Mesendoderm (in vitro differentiated cells): ENCODE results near the gene GOT1. TPM values are rescaled to one million over a fixed set of nuclear protein-coding genes. Genes with fewer than 3 reads are reported as not detected.

Experiments
- DNase-seq: peaks from one replicate; pipeline ENCODE4 v3.0.0; 2013
- H2AK5ac ChIP-seq: 2 replicates; pipeline ENCODE4 v1.6.1; 2013; ENCODE audit warnings: low read length, inconsistent platforms
- H2BK120ac ChIP-seq: 2 replicates; pipeline ENCODE4 v1.6.1; 2013; ENCODE audit warnings: low read depth, mild to moderate bottlenecking, low read length, moderate library complexity, mixed read lengths
- H2BK15ac ChIP-seq: replicated peaks from 2 replicates; pipeline ENCODE4 v1.6.1; 2013; ENCODE audit warnings: low read depth, mild to moderate bottlenecking, moderate library complexity
- H2BK5ac ChIP-seq: 2 replicates; pipeline ENCODE4 v1.6.1; 2013; ENCODE audit warnings: low read length, inconsistent platforms
- H3K18ac ChIP-seq: 2 replicates; pipeline ENCODE4 v1.6.1; 2013; ENCODE audit warnings: mild to moderate bottlenecking, low read length, mixed read lengths
- H3K23ac ChIP-seq: one replicate; pipeline ENCODE4 v1.6.1; 2013; ENCODE audit warnings: low read length
- H3K27ac ChIP-seq: 2 replicates; pipeline ENCODE4 v1.5.1; 2013; ENCODE audit warnings: low read depth, mild to moderate bottlenecking, inconsistent platforms, low read length, moderate library complexity
- H3K27me3 ChIP-seq: 2 replicates; pipeline ENCODE4 v1.6.1; 2013; ENCODE audit warnings: low read length, control low read depth, mild to moderate bottlenecking, inconsistent platforms; ENCODE audit not compliant: insufficient read depth, poor library complexity
- H3K36me3 ChIP-seq: 2 replicates; pipeline ENCODE4 v1.6.1; 2013; ENCODE audit warnings: low read length, inconsistent platforms; ENCODE audit not compliant: control insufficient read depth, insufficient read depth
- H3K4ac ChIP-seq: one replicate; pipeline ENCODE4 v1.6.1; 2013; ENCODE audit warnings: low read depth, mild to moderate bottlenecking, low read length, moderate library complexity
- H3K4me1 ChIP-seq: 2 replicates; pipeline ENCODE4 v1.6.1; 2013; ENCODE audit warnings: low read depth, low read length, inconsistent platforms; ENCODE audit not compliant: control insufficient read depth
- H3K4me2 ChIP-seq: 2 replicates; pipeline ENCODE4 v1.6.1; 2013; ENCODE audit warnings: low read length
- H3K4me3 ChIP-seq: 2 replicates; pipeline ENCODE4 v1.5.1; 2013; ENCODE audit warnings: mild to moderate bottlenecking, low read length
- H3K56ac ChIP-seq: one replicate; pipeline ENCODE4 v1.6.1; 2013; ENCODE audit warnings: low read length
- H3K79me1 ChIP-seq: 2 replicates; pipeline ENCODE4 v1.6.1; 2013; ENCODE audit warnings: low read length, inconsistent platforms
- H3K79me2 ChIP-seq: 2 replicates; pipeline ENCODE4 v1.6.1; 2013; ENCODE audit warnings: mild to moderate bottlenecking, low read length; ENCODE audit not compliant: control insufficient read depth, insufficient read depth
- H3K9ac ChIP-seq: 2 replicates; pipeline ENCODE4 v1.6.1; 2013; ENCODE audit warnings: low read length, inconsistent platforms
- H4K5ac ChIP-seq: one replicate; pipeline ENCODE4 v1.6.1; 2013; ENCODE audit warnings: low read length
- H4K8ac ChIP-seq: one replicate; pipeline ENCODE4 v1.6.1; 2013; ENCODE audit warnings: low read depth, mild to moderate bottlenecking, control low read depth, low read length, moderate library complexity
- WGBS: extraction: QIAGEN DNeasy Blood & Tissue Kit; methylation state at CpG from one replicate; pipeline ENCODE4 v1.1.7; 2013; ENCODE audit warnings: low lambda C conversion rate, missing lambda C conversion rate; ENCODE audit not compliant: insufficient coverage; ENCODE audit errors: extremely low coverage; 5-methylcytosine and 5-hydroxymethylcytosine counted together
- polyA plus RNA-seq, 2 experiments: library from polyadenylated mRNA; stranded (reverse); fragments of 200-250 nt; gene quantifications; one replicate each; pipeline ENCODE4 v1.2.3, GENCODE V29; 2013

The GOT1 gene
- polyA plus RNA-seq (2013, experiment 1 of 2), result 39.0 TPM
- 41.3 TPM for polyA plus RNA-seq (2013, experiment 2 of 2)

DNA sequence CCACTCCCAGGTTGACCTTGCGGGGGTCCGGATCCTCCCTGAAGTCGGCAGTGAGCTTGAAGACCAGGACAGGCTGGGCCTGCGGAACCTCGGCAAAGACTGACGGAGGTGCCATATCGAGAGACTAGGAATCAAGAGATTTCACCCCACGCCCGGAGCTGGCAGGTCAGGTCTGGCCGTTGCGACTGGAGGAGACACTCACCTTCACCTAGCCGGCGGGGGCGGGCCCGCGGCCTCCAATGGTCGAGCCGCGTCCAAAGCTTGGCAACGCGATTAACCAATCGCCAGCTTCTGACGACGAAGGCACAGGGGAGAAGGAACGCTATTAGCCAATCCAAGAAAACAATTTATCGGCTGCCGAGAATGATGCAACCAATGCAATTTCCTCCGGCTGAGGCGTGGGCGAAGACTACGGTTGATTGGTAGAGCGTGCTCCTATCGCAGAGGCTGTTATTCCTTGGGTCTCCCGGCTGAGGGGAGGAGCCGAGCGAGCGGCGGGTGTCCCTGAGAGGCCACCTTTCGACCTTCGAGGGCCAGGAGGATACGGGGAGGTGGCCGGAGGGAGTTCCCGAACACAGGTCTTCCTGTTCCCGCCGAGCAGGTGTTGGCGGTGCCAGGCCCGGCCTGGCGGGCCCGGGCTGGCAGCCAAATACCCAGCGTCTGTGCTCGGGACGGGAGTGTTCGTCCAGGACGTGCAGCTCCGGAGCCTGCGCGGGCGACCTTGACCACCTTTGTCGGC lies at the start of gene GOT1:
Gene GOT1 (minus strand): TSS at position 174 of the 739 bp plus-strand sequence. CDS start 59 bp downstream, at position 115.
- Histone ChIP-seq H2AK5ac (no peak within 1 kb of the TSS), H3K23ac (no peak within 1 kb of the TSS), H3K4me1 (peaks cover 4% of the 10 kb centered on the region), H3K4me2 (peak within 1 kb of the TSS; percentile 81), H3K4me3 (peak within 1 kb of the TSS; percentile 85), H4K8ac (no peak within 1 kb of the TSS), H2BK120ac (no peak within 1 kb of the TSS), H3K27me3 (no peaks in the 10 kb centered on the region), H3K56ac (peak within 1 kb of the TSS; percentile 87), H3K18ac (peak within 1 kb of the TSS; percentile 22), H3K4ac (no peak within 1 kb of the TSS), H3K9ac (peak within 1 kb of the TSS; percentile 75), H3K79me1 (peaks cover 10% of the 10 kb centered on the region), H3K27ac (peak within 1 kb of the TSS; percentile 43), H4K5ac (no peak within 1 kb of the TSS), H3K36me3 (no peaks in the 10 kb centered on the region), H2BK5ac (no peak within 1 kb of the TSS), H3K79me2 (peaks cover 14% of the 10 kb centered on the region), H2BK15ac (no peak within 1 kb of the TSS)
- WGBS, result no CpG with 5 or more reads among the region's 59 CpGs
- peak; percentile 100 for DNase-seq

DNA sequence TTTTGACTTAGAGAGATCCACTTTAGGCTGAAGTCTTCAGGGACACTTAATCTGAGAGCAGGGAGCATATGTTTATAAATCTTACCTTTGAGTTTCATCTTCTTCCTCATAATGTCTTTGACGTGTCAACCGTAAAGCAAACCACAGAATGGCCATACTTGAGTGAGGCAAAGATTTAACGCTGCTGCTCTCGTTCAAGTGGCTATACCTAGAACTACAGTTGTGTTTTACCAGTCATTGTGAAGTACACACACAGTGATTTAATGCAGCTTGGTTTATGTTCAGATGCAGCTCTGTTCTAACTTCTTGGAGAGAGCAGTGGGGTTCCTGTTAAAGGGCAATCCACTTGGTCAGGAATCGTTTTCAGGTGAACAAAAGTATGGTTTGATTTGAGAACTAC lies 39.9 kb upstream of the GOT1 start:
- no peak overlapping the region for H3K4me3 ChIP-seq
- DNase-seq, result no peak
- H3K18ac ChIP-seq, result no peak overlapping the region
- H3K4me2 ChIP-seq, result no peak overlapping the region
- H2AK5ac ChIP-seq, result no peak overlapping the region
- no peaks in the 10 kb centered on the region for H3K36me3 ChIP-seq
- no peak overlapping the region for H3K4ac ChIP-seq
- no peak overlapping the region for H4K5ac ChIP-seq
- no peak overlapping the region for H3K9ac ChIP-seq
- no peaks in the 10 kb centered on the region for H3K27me3 ChIP-seq
- H3K23ac ChIP-seq, result no peak overlapping the region
- H2BK5ac ChIP-seq, result no peak overlapping the region
- no peak overlapping the region for H3K27ac ChIP-seq
- H2BK15ac ChIP-seq, result no peak overlapping the region
- H3K79me1 ChIP-seq, result no peaks in the 10 kb centered on the region
- no CpG with 5 or more reads among the region's 5 CpGs for WGBS
- H3K4me1 ChIP-seq, result no peaks in the 10 kb centered on the region
- no peak overlapping the region for H2BK120ac ChIP-seq
- no peaks in the 10 kb centered on the region for H3K79me2 ChIP-seq
- no peak overlapping the region for H4K8ac ChIP-seq
- no peak overlapping the region for H3K56ac ChIP-seq

DNA sequence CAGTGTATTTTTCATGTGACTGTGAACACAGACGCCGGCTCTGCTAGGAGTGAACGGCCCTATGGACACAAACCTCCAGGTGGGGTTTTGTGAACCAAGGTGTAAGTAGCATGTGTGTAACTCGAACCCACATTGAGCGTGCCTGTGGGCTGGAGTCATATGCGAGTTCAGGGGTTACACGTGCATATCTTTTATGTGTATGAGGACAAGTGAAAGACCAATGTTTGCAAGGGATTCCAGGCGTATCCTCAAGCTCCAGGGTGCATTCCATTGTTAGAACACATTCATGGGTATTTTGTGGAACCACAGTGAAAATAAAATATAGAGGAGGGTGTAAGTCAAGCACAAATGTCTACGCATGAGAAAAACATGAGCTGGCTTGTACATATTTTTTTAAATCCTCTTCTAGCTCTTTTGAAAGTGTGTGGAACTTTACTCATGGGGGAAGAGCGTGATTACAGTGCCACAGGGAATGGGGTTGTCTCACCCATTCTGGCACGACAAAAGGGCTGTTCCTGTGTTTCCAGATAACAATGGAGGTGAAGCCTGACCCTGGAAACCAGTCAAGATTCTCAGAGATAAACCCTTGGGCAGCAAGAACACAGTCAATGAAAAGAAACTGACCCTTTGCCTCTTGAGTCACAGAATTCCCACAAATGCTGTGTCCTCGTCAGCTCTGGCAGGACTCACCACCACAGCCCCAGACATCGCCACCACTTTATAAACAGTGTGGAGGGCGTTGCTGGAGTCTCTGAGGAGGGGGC lies 37.0 kb upstream of the GOT1 start:
- no peak overlapping the region for H3K4ac ChIP-seq
- no peak overlapping the region for H3K4me3 ChIP-seq
- H2BK5ac ChIP-seq, result no peak overlapping the region
- no peaks in the 10 kb centered on the region for H3K36me3 ChIP-seq
- H2AK5ac ChIP-seq, result no peak overlapping the region
- H3K4me1 ChIP-seq, result no peaks in the 10 kb centered on the region
- no peak overlapping the region for H3K23ac ChIP-seq
- H2BK15ac ChIP-seq, result no peak overlapping the region
- no CpG with 5 or more reads among the region's 14 CpGs for WGBS
- H3K27ac ChIP-seq, result no peak overlapping the region
- no peaks in the 10 kb centered on the region for H3K27me3 ChIP-seq
- H2BK120ac ChIP-seq, result no peak overlapping the region
- H3K79me1 ChIP-seq, result no peaks in the 10 kb centered on the region
- H3K9ac ChIP-seq, result no peak overlapping the region
- no peak overlapping the region for H3K4me2 ChIP-seq
- no peaks in the 10 kb centered on the region for H3K79me2 ChIP-seq
- H3K56ac ChIP-seq, result no peak overlapping the region
- no peak overlapping the region for H4K8ac ChIP-seq
- DNase-seq, result peak; percentile 33
- H4K5ac ChIP-seq, result no peak overlapping the region
- no peak overlapping the region for H3K18ac ChIP-seq

DNA sequence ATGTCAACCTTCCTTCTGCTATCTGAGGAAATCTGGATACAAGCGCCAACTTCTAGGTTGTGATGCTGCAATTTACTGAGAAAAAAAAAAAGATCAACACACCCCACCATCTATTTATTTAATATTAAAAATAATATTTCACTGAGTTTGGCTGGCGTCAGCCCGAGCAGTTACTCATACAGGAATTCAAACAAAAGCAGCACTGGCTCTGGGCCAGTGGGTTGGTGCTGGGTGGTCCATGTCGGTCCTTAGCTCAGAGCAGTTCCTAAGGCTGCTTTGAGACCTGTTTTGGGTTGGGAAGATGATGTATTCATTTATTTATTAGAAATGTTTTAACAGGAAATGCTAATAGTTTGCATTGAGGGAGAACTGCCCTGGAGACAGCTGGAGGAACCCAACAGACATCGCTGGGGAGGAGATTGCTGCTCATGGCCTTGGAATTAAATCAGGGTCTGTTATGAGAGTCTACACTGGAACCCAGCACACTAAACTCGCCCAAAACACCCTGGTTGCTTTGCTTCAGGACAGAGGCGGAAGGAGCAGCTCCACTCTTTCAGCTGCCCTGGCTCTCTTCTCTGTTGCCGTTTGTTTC lies 36.3 kb upstream of the GOT1 start:
- no peak for DNase-seq
- H2BK5ac ChIP-seq, result no peak overlapping the region
- H2AK5ac ChIP-seq, result no peak overlapping the region
- H3K36me3 ChIP-seq, result no peaks in the 10 kb centered on the region
- H3K27me3 ChIP-seq, result no peaks in the 10 kb centered on the region
- no CpG with 5 or more reads among the region's 8 CpGs for WGBS
- H3K79me2 ChIP-seq, result no peaks in the 10 kb centered on the region
- no peaks in the 10 kb centered on the region for H3K79me1 ChIP-seq
- H3K23ac ChIP-seq, result no peak overlapping the region
- H2BK120ac ChIP-seq, result no peak overlapping the region
- H3K4me3 ChIP-seq, result no peak overlapping the region
- H3K27ac ChIP-seq, result no peak overlapping the region
- no peak overlapping the region for H4K8ac ChIP-seq
- no peak overlapping the region for H4K5ac ChIP-seq
- no peaks in the 10 kb centered on the region for H3K4me1 ChIP-seq
- no peak overlapping the region for H3K4me2 ChIP-seq
- no peak overlapping the region for H3K18ac ChIP-seq
- no peak overlapping the region for H3K56ac ChIP-seq
- no peak overlapping the region for H3K4ac ChIP-seq
- no peak overlapping the region for H3K9ac ChIP-seq
- H2BK15ac ChIP-seq, result no peak overlapping the region

DNA sequence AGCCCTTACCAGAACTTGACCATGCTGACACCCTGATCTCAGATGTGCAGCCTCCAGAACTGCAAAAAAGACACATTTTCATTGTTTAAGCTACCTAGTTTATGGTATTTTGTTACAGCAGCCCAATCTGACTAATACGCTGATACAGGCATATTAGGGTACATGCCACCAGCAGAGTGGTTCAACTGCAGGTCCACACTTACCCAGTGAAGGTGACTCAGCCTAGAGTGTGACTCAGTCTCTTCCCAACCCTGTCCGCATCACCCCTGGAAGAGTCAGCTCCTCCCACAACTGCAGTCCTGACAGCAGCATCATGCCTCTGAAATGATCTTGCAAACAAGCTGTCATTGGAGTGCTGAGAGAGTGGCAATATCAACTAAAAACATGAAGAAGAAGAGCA lies 30.8 kb upstream of the GOT1 start:
- no peak overlapping the region for H3K4me2 ChIP-seq
- no CpG with 5 or more reads among the region's 2 CpGs for WGBS
- H2BK15ac ChIP-seq, result no peak overlapping the region
- no peaks in the 10 kb centered on the region for H3K27me3 ChIP-seq
- no peaks in the 10 kb centered on the region for H3K79me2 ChIP-seq
- H3K36me3 ChIP-seq, result no peaks in the 10 kb centered on the region
- no peak overlapping the region for H3K18ac ChIP-seq
- H2AK5ac ChIP-seq, result no peak overlapping the region
- no peaks in the 10 kb centered on the region for H3K79me1 ChIP-seq
- H4K8ac ChIP-seq, result no peak overlapping the region
- H3K9ac ChIP-seq, result no peak overlapping the region
- H2BK120ac ChIP-seq, result no peak overlapping the region
- H3K23ac ChIP-seq, result no peak overlapping the region
- H3K4ac ChIP-seq, result no peak overlapping the region
- H3K56ac ChIP-seq, result no peak overlapping the region
- peak; percentile 21 for DNase-seq
- H4K5ac ChIP-seq, result no peak overlapping the region
- no peak overlapping the region for H3K4me3 ChIP-seq
- H3K4me1 ChIP-seq, result no peaks in the 10 kb centered on the region
- H3K27ac ChIP-seq, result no peak overlapping the region
- no peak overlapping the region for H2BK5ac ChIP-seq
